ENCODE data around the gene LCK.
A peak's percentile ranks its signal among the peaks of the same experiment; 100 is the strongest.

DNA sequence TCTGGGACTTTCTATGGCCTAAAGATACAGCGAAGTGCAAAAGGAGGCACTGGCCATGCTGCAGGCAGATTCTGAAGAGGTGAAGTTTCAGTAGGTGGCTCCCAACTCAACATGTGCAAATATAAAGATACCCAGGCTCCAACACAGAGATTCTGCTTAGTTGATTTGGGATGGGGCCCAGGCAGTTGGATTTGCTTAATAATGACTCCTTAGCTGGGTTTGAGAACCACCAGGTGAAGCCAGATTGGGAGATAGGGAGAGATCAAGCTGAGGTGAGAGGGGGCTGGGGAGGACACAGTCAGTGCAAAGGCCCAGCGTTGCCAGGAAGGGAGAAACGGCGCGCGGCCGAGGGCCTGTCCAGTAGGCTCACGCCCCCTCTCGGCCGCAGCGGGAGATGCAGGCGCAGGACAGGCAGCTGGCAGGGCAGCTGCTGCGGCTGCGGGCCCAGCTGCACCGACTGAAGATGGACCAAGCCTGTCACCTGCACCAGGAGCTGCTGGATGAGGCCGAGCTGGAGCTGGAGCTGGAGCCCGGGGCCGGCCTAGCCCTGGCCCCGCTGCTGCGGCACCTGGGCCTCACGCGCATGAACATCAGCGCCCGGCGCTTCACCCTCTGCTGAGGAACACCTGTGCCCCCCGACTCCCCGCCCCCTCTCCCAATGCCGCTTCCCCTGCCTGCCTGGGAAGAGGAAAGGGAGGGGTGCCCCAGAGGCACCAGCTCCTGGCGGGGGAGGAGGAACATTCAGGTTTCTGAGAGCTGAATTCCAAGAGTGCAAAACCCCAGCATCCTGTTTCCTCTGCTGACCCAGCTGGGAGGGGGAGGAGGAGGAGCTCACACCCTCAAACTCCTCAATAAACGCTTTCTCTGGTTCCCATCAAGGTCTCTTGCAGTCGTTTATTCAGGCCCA lies 2.8 kb upstream of the LCK start:
- TF ChIP-seq, protein P1, sequence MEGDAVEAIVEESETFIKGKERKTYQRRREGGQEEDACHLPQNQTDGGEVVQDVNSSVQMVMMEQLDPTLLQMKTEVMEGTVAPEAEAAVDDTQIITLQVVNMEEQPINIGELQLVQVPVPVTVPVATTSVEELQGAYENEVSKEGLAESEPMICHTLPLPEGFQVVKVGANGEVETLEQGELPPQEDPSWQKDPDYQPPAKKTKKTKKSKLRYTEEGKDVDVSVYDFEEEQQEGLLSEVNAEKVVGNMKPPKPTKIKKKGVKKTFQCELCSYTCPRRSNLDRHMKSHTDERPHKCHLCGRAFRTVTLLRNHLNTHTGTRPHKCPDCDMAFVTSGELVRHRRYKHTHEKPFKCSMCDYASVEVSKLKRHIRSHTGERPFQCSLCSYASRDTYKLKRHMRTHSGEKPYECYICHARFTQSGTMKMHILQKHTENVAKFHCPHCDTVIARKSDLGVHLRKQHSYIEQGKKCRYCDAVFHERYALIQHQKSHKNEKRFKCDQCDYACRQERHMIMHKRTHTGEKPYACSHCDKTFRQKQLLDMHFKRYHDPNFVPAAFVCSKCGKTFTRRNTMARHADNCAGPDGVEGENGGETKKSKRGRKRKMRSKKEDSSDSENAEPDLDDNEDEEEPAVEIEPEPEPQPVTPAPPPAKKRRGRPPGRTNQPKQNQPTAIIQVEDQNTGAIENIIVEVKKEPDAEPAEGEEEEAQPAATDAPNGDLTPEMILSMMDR (IDR thresholded peaks at IDR 0.05; ENCODE audit: low read length) = peak; percentile 94
- TF ChIP-seq EZH2 (IDR thresholded peaks at IDR 0.05; ENCODE audit: borderline replicate concordance, low read length) = no peak

All from OCI-LY1 (cell line).